OCI-LY3 (cell line): ENCODE data around the gene FNIP1.

Source experiments
- EZH2phosphoT487 ChIP-seq: fragments of 200-600 bp; shearing (Covaris generic); IDR thresholded peaks from 2 replicates; pipeline ENCODE4 v1.6.1; 2018; ENCODE audit warnings: antibody characterized with exemption, mixed run types, low read depth
- TF ChIP-seq, protein P1 (sequence below): fragments of 200-600, 300-600 bp; sonication (generic); IDR thresholded peaks from 2 replicates; pipeline ENCODE4 v1.5.1; 2014; ENCODE audit warnings: antibody characterized with exemption, low read length, low read depth

DNA sequence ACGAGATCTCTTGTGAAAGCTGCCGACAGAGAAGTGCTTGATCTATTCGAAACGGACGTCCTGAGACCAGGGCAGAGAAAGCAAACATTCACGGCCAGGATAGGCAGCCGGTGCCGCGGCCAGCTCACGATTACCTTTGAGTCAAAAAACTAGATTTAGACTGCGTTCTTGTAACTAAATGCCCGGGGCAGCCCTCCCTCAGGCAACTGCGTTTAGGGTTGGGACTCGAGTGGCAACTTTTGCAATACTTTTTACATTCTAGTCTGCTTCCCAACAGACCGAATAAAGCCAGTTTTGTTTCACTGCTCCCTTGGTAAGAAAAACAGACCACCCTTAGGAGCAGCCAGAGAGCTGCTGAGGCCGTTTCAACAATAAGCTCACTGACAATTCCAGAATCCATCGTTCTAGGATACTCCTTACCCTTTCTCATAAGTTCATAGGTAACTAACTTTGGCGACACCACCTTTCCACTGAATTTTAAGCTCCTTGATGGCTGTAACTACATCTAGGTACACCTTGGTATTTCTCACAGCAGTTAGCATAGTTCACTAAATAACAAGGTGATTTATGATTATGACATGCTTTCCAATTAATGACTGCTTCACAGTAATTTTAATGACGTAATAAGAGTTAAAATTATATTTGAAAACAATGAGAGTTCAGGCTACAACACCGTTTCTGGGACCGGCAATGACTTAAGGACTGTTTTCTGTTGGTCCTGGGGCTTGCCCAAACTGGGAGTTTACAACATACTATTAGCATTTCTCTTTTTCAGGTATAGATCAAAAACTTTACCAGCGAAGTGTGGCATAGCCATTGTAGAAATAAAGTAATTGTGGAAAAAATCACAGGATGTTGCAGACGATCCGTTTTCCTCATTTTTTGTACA is 160.9 kb downstream of the FNIP1 start:
- TF ChIP-seq, protein P1, sequence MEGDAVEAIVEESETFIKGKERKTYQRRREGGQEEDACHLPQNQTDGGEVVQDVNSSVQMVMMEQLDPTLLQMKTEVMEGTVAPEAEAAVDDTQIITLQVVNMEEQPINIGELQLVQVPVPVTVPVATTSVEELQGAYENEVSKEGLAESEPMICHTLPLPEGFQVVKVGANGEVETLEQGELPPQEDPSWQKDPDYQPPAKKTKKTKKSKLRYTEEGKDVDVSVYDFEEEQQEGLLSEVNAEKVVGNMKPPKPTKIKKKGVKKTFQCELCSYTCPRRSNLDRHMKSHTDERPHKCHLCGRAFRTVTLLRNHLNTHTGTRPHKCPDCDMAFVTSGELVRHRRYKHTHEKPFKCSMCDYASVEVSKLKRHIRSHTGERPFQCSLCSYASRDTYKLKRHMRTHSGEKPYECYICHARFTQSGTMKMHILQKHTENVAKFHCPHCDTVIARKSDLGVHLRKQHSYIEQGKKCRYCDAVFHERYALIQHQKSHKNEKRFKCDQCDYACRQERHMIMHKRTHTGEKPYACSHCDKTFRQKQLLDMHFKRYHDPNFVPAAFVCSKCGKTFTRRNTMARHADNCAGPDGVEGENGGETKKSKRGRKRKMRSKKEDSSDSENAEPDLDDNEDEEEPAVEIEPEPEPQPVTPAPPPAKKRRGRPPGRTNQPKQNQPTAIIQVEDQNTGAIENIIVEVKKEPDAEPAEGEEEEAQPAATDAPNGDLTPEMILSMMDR, result no peak
- TF ChIP-seq EZH2phosphoT487, result no peak
